CD4-positive, alpha-beta T cell treated with Interleukin-1 beta for 1 hour (primary cell): ENCODE measurements around the gene ASPSCR1.
"Not testable (repeated sequence)": the region's sequence is repeated elsewhere in the genome, so short reads cannot be mapped to it uniquely, and the experiment has no call there.

Source experiments
- DNase-seq, 2 donors: peaks; one replicate each; pipeline ENCODE4 v3.0.0-alpha.2; 2020 to 2022

ASPSCR1 gene

DNA sequence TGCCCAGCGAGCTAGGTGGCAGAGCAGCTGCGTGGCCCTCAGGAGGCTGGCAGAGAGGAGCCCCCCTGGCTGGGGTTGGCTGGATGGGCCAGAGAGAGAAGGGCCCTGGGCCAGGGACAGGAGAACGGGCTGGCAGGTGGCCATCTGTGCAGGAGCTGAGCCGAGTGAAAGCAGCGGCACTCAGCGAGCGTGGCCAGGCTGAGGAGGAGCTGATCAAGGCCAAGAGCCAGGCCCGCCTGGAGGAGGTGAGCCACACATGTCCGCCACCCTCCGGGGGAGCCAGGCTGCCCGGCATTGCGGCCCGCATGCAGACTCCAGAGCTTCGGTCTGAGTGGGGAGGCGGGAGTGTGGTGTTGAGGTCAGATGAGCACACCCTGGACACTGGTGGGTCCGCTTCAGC is 52.0 kb downstream of the ASPSCR1 start:
- no peak for DNase-seq

- no peak for DNase-seq
These were observed 52.6 kb downstream of the ASPSCR1 start for GRCh38 chr17:82029990-82030469.

DNA sequence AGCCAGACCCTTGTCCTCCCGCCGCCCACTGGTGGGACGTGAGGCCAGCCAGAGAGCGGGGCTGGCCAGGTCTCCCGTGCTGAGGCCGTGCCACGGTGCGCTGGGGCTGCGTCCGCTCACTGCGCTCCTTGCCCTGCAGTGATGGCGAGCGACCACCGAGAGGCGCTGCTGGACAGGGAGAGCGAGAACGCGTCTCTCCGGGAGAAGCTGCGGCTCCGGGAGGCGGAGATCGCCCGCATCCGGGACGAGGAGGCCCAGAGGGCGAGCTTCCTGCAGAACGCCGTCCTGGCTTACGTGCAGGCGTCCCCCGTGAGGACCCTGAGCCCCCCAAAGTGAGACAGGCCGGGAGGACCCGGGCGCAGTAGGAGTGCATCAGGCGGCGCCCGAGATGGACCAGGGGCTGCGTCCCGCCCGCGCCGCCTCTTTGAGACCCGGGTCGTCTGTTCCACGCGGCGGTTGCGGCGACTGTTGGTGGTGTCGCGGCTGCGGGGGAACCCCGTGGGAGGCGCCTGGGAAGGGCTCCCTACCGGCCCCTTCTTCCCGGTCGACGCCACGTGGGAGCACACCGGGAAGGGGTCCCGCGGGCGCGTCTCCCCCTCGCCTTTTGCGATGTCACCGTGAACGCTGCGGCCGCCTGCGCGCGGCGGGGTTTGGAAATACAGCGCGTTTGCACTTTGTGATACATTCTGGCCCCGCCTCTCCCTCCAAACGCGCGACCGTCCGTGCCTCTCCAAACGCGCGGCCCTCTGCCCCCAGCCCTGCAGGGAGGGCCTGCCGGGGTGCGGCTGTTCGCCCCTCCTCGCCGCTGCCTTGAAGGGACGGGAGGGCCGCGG is 53.3 kb downstream of the ASPSCR1 start:
- DNase-seq: peak; percentile 81 to 83

- no peak for DNase-seq
These were observed 54.0 kb downstream of the ASPSCR1 start, which contains the start of gene RAC3 for GRCh38 chr17:82031303-82031884. Gene RAC3, plus strand, starts transcription at chr17:82031678. Its CDS starts 84 bp downstream, at chr17:82031762.

GRCh38 chr17:82031885-82032627 is 54.6 kb downstream of the ASPSCR1 start:
- DNase-seq: peak; percentile 40 to 51

DNA sequence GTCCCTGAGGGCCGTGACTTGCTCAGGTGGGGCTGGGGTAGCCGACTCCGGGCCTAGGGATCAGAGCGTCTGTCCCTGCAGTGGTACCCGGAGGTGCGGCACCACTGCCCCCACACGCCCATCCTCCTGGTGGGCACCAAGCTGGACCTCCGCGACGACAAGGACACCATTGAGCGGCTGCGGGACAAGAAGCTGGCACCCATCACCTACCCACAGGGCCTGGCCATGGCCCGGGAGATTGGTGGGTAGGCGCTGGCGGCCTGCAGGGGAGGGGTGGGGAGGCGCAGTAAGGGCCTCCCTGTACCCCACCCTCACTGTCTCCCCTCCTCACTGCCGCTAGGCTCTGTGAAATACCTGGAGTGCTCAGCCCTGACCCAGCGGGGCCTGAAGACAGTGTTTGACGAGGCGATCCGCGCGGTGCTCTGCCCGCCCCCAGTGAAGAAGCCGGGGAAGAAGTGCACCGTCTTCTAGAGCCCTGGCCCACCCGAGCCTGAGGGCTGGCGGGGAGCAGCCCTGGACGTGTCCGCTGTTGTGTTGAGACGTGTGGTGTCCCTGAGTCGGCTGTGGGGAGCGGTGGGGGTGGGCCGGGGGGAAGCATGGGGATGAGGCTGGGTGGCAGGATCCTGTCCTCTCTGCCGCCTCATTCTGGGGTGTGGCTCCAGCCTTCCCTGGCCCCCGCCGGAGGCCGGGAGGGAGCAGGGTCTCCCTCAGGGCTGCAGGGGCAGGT is 56.1 kb downstream of the ASPSCR1 start:
- no peak for DNase-seq

DNA sequence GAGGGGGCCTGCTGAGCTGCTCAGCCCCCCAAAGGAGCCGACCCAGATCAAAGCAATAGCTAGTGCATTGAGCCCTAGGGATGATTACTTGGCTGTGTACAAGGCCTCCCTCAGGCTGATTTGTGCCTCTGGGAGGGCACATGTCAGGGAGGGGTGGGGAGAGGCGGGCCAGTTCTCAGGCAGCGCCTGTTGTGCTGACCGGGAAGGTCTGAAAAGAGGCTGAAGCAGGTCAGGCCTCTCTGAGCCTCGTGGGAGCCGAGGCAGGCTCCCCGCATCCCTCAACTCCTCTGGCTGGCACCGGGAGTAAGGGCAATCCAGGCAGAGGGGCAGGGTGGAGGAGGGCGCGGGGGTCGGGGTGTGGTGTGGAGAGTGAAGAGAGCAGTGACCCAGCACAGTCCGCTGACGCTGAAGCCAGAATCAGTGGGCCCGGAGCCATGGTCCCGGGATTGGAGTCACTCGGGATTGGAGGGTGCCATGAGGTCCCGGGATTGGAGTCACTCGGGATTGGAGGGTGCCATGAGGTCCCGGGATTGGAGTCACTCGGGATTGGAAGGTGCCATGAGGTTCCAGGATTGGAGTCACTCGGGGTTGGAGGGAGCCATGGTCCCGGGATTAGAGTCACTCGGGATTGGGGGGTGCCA is 57.1 kb downstream of the ASPSCR1 start:
- DNase-seq: no peak

- no peak for DNase-seq
These were observed 58.1 kb downstream of the ASPSCR1 start for GRCh38 chr17:82035488-82035887.

GRCh38 chr17:82035956-82036633 is 58.7 kb downstream of the ASPSCR1 start:
- no peak for DNase-seq

GRCh38 chr17:82036634-82037091 is 59.2 kb downstream of the ASPSCR1 start:
- DNase-seq: no peak

DNA sequence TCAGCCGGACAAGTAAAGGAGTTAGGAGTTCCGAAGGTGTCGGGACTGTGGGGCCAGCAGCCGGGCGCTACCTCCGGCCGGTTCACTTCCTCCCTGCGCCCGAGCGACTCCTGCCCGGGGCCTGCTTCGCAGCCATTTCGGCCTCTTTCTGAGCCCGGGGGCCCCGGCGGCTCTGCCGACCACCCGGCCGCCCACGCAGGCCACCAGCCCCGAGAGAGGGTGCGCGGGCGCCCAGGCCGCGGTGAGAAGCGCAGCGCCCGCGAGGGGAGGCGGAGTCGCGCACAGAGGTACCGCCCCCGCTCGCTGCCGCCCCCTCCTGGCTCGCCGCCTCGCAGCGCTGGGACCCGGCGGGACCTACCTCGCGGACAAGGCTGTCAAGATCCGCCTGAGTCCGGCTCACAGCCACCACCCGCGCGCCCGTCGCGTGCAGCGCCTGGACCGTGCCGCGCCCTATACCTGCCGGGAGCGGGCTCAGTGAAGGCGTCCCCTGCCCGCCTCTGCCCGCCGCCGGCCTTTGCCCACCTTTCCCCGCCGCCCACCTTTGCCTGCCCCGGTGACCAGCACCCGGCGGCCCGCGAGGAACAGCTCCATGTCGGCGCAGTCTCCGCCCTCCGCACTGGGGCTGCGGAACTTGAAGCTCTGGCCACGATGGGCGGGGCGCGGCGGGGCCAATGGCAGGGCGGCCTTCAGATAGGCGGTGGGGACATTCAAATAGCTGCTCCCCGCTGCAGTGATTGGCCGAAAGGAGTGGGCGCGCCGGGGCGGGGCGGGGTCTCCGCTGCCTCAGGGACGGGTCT is 59.9 kb downstream of the ASPSCR1 start, which contains the start of gene DCXR:
DCXR (minus strand) TSS at position 606 of the 797 bp plus-strand sequence; CDS start at position 591, 15 bp downstream.
- DNase-seq: peak; percentile 96

- DNase-seq: no peak
These were observed 60.4 kb downstream of the ASPSCR1 start for GRCh38 chr17:82037889-82038195.

DNA sequence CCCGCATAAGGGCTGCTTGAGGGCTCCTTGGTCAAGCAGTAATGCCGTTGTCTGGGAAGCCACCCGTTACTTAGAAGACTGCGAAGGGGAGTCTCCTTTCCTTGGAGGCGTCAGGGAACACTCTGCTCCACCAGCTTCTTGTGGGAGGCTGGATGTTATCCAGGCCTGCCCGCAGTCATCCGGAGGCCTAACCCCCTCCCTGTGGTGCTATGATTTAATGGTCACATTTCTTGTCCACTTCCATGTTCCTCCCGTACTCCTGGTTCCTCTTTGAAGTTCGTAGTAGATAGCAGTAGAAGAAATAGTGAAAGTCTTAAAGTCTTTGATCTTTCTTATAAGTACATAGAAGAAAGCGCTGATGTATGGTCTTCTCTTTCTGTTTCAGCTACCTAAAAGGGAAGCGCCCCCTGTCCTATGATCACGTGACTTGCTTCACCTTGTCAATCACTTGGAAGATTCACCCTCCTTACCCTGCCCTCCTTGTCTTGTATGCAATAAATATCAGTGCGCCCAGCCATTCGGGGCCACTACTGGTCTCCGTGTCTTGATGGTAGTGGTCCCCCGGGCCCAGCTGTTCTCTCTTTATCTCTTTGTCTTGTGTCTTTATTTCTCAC is 61.5 kb downstream of the ASPSCR1 start:
- not testable (repeated sequence) for DNase-seq

DNA sequence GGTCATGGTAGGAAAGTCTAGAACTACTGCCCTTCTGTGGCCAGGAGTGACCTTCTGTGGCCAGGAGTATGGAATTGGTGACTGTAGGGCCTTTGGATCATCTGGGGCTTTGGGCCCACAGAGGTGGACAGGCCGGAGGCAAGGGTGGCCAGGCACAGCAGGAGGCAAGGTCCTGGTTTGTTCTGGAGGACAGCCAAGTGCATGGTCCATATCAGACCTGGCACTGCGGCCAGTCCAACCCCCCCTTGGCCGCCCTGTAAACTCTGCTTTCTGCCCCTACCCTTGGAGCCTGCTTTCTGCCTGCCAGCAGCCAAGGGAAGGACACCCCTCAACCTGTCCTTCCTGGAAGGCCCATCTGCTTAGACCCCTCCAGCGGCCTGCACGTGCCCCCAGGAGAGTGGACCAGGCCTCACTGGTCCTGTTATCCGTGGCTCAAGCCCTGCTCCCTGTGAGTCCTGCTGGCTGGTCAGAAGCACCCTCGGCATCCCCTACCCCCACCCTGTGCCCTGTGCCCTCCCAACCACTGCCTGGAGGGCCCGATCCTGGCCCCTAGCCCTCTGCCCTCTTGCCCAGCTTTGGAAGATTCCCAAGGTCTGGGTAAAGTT is 62.4 kb downstream of the ASPSCR1 start:
- no peak for DNase-seq

- DNase-seq: no peak
These were observed 63.9 kb downstream of the ASPSCR1 start for GRCh38 chr17:82041144-82041814.

GRCh38 chr17:82042649-82043048 is 65.2 kb downstream of the ASPSCR1 start:
- DNase-seq: no peak

DNA sequence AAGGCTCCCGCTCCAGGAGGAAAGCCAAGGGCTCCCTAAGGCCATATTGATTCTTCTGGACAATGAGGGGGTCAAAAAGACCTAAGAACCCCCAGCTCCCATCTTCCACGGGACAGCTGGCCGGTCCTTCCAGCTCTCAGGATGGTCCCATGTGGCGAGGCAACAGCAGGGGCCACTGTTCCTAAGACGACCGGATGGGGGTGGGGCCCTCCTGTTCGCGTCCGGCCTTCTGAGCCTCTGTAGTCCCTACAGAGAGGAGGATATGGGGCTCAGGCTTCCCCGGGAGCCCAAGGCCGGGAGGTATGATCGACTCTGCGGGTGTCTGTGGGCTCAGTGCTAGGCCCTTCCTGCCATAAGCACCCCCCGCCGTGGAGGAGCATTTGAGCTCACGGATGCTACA is 66.1 kb downstream of the ASPSCR1 start:
- no peak for DNase-seq

- no peak for DNase-seq
These were observed 68.6 kb downstream of the ASPSCR1 start for GRCh38 chr17:82045936-82046484.

DNA sequence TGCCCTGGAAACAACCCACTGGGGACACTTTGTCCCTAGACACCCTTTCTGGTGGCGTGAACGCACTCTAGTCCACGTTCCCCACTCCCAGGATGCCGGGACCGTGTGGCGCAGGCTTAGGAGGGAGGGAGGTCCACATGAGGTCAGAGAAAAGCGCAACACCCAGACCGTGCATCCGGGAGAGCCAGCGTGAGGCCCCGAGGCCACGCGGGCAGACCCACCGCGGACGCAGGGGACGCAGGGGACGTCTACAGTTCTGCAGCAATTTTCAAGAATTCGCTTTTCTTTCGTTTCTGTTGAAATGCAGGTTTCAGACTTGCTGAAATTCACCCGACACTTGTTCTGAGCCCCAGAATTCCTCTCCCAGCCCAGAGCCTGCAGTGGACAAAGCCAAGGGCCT is 69.5 kb downstream of the ASPSCR1 start:
- no peak for DNase-seq
